ENCODE data around the gene CCL25. TPM values are rescaled to one million over a fixed set of nuclear protein-coding genes. Genes with fewer than 3 reads are reported as not detected.
"Not testable (repeated sequence)": the region's sequence is repeated elsewhere in the genome, so short reads cannot be mapped to it uniquely, and the experiment has no call there.

CCL25 gene
- total RNA-seq, 4 donors from 2014 or later: not detected

DNA sequence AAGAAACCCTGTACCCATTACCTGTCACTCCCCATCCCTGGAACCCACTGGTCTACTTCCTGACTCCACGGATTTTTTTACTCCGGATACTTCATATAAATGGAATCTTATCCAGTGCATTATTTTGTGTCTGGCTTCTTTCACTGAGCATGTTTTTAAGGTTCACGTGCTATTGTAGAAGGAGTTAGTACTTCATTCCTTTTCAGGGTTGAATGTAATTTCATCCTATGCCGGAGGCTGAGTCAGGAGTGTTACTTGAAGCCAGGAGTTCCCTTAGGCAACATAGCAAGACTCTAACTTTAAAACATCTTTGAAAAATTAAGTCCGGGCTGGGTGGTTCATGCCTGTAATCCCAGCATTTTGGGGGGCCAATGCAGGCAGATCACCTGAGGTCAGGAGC lies 29.2 kb upstream of the CCL25 start:
- no peaks in the 10 kb centered on the region for H3K27me3 ChIP-seq
- 79 to 89% methylated on average over 3 to 5 of the region's 5 CpGs for WGBS, 2 donors (ENCODE audit: low coverage in 1 of 2)
- H3K36me3 ChIP-seq: no peaks in the 10 kb centered on the region
- intact Hi-C loops (cut with DNase I; ENCODE audit: low total_unique reads): loop anchor here (5.0 kb wide), 1 partner anchor 706 kb away; no protein-coding TSS in a partner anchor
- no peaks in the 10 kb centered on the region for H3K4me1 ChIP-seq
- DNase-seq: no peak
- TF ChIP-seq, protein P1, sequence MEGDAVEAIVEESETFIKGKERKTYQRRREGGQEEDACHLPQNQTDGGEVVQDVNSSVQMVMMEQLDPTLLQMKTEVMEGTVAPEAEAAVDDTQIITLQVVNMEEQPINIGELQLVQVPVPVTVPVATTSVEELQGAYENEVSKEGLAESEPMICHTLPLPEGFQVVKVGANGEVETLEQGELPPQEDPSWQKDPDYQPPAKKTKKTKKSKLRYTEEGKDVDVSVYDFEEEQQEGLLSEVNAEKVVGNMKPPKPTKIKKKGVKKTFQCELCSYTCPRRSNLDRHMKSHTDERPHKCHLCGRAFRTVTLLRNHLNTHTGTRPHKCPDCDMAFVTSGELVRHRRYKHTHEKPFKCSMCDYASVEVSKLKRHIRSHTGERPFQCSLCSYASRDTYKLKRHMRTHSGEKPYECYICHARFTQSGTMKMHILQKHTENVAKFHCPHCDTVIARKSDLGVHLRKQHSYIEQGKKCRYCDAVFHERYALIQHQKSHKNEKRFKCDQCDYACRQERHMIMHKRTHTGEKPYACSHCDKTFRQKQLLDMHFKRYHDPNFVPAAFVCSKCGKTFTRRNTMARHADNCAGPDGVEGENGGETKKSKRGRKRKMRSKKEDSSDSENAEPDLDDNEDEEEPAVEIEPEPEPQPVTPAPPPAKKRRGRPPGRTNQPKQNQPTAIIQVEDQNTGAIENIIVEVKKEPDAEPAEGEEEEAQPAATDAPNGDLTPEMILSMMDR (IDR thresholded peaks at IDR 0.05): no peak
- TF ChIP-seq POLR2A (IDR thresholded peaks at IDR 0.05) (no peak), EP300 (IDR thresholded peaks at IDR 0.05; ENCODE audit: low read depth) (no peak), POLR2AphosphoS5 (IDR thresholded peaks at IDR 0.05) (no peak)
- H3K4me3 ChIP-seq: no peak overlapping the region
- H3K9me3 ChIP-seq: no peaks in the 10 kb centered on the region
- in situ Hi-C loops (cut with MboI; ENCODE audit: low pct_ligation_motif_present in 1 of 4, low pct_unique_long_range_greater_than_20kb in 1 of 4, low sequenced_read_pairs in 3 of 4): no loop called here
- H3K27ac ChIP-seq: no peak overlapping the region

DNA sequence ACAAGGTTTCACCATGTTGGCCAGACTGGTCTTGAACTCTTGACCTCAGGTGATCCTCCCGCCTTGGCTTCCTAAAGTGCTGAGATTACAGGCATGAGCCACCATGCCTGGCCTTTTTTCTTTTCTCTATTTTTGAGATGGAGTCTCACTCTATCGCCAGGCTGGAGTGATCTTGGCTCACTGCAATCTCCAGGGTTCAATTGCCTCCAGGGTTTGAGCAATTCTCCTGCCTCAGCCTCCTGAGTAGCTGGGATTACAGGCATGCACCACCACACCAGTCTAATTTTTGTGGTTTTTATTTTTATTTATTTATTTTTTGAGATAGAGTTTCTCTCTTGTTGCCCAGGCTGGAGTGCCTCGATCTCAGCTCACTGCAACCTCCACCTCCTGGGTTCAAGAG lies 28.3 kb upstream of the CCL25 start:
- 92 to 99% methylated on average over 2 to 3 of the region's 3 CpGs for WGBS, 2 donors (ENCODE audit: low coverage in 1 of 2)

GRCh38 chr19:8025316-8025715 lies 27.2 kb upstream of the CCL25 start:
- no peaks in the 10 kb centered on the region for H3K36me3 ChIP-seq
- no peak for DNase-seq
- H3K27ac ChIP-seq: no peak overlapping the region
- in situ Hi-C loops (cut with MboI; ENCODE audit: low pct_ligation_motif_present in 1 of 4, low pct_unique_long_range_greater_than_20kb in 1 of 4, low sequenced_read_pairs in 3 of 4): no loop called here
- intact Hi-C loops (cut with DNase I; ENCODE audit: low total_unique reads): no loop called here
- H3K4me3 ChIP-seq: no peak overlapping the region
- TF ChIP-seq, protein P1 (IDR thresholded peaks at IDR 0.05): no peak
- no peak for TF ChIP-seq POLR2A (IDR thresholded peaks at IDR 0.05)
- no peak for TF ChIP-seq EP300 (IDR thresholded peaks at IDR 0.05; ENCODE audit: low read depth)
- no peak for TF ChIP-seq POLR2AphosphoS5 (IDR thresholded peaks at IDR 0.05)
- H3K9me3 ChIP-seq: no peaks in the 10 kb centered on the region
- WGBS, 2 donors (ENCODE audit: low coverage in 1 of 2): 65 to 67% methylated on average over 4 to 5 of the region's 5 CpGs
- H3K4me1 ChIP-seq: no peaks in the 10 kb centered on the region
- no peaks in the 10 kb centered on the region for H3K27me3 ChIP-seq

More for the DNA sequence above, 28.3 kb upstream of the CCL25 start:
- H3K27me3 ChIP-seq; H3K4me3 ChIP-seq; H3K9me3 ChIP-seq; in situ Hi-C loops (cut with MboI; ENCODE audit: low pct_ligation_motif_present in 1 of 4, low pct_unique_long_range_greater_than_20kb in 1 of 4, low sequenced_read_pairs in 3 of 4); H3K36me3 ChIP-seq; H3K27ac ChIP-seq; DNase-seq; H3K4me1 ChIP-seq: not testable (repeated sequence)
- intact Hi-C loops (cut with DNase I; ENCODE audit: low total_unique reads): loop anchor here (5.0 kb wide), 1 partner anchor 707 kb away; no protein-coding TSS in a partner anchor

GRCh38 chr19:8028951-8029491 lies 23.5 kb upstream of the CCL25 start:
- no peak for DNase-seq
- 40 to 45% methylated on average over 1 to 12 of the region's 12 CpGs for WGBS, 2 donors (ENCODE audit: low coverage in 1 of 2)
- H3K36me3 ChIP-seq: no peaks in the 10 kb centered on the region
- in situ Hi-C loops (cut with MboI; ENCODE audit: low pct_ligation_motif_present in 1 of 4, low pct_unique_long_range_greater_than_20kb in 1 of 4, low sequenced_read_pairs in 3 of 4): no loop called here
- H3K9me3 ChIP-seq: no peaks in the 10 kb centered on the region
- no peak overlapping the region for H3K4me3 ChIP-seq
- intact Hi-C loops (cut with DNase I; ENCODE audit: low total_unique reads): no loop called here
- no peaks in the 10 kb centered on the region for H3K27me3 ChIP-seq
- H3K4me1 ChIP-seq: no peaks in the 10 kb centered on the region
- H3K27ac ChIP-seq: no peak overlapping the region
- TF ChIP-seq POLR2AphosphoS5 (IDR thresholded peaks at IDR 0.05) (no peak), POLR2A (IDR thresholded peaks at IDR 0.05) (no peak), EP300 (IDR thresholded peaks at IDR 0.05; ENCODE audit: low read depth) (no peak)
- TF ChIP-seq, protein P1 (IDR thresholded peaks at IDR 0.05): no peak

DNA sequence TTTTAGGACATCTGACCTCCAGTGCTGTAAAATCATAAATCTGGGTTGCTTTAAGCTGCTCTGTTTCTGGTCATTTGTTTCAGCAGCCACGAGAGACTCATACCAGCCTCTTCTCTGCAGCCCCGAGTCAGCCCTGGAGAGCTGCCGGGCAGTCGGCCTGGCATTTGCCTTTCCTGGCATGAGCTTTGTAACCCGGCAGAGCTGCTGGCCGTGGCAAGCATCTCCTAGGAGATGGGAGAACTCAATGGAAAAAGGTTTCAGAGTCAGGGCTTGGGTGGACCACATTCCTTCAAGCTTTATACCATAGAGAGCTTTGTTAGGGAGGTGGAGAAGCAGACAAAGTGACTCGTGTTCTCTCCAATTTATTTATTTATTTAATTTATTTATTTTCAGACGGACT lies 21.6 kb upstream of the CCL25 start:
- H3K9me3 ChIP-seq: no peaks in the 10 kb centered on the region
- H3K27me3 ChIP-seq: no peaks in the 10 kb centered on the region
- in situ Hi-C loops (cut with MboI; ENCODE audit: low pct_ligation_motif_present in 1 of 4, low pct_unique_long_range_greater_than_20kb in 1 of 4, low sequenced_read_pairs in 3 of 4) (no loop called here), intact Hi-C loops (cut with DNase I; ENCODE audit: low total_unique reads) (no loop called here)
- H3K27ac ChIP-seq: no peak overlapping the region
- no peaks in the 10 kb centered on the region for H3K36me3 ChIP-seq
- H3K4me3 ChIP-seq: no peak overlapping the region
- TF ChIP-seq POLR2A (IDR thresholded peaks at IDR 0.05) (no peak), POLR2AphosphoS5 (IDR thresholded peaks at IDR 0.05) (no peak), EP300 (IDR thresholded peaks at IDR 0.05; ENCODE audit: low read depth) (no peak)
- TF ChIP-seq, protein P1 (IDR thresholded peaks at IDR 0.05): no peak
- H3K4me1 ChIP-seq: no peaks in the 10 kb centered on the region
- WGBS, 2 donors (ENCODE audit: low coverage in 1 of 2): 67% methylated on average over 8 of the region's 8 CpGs; no CpG with 5 or more reads in 1 of the 2 donors
- DNase-seq: no peak

DNA sequence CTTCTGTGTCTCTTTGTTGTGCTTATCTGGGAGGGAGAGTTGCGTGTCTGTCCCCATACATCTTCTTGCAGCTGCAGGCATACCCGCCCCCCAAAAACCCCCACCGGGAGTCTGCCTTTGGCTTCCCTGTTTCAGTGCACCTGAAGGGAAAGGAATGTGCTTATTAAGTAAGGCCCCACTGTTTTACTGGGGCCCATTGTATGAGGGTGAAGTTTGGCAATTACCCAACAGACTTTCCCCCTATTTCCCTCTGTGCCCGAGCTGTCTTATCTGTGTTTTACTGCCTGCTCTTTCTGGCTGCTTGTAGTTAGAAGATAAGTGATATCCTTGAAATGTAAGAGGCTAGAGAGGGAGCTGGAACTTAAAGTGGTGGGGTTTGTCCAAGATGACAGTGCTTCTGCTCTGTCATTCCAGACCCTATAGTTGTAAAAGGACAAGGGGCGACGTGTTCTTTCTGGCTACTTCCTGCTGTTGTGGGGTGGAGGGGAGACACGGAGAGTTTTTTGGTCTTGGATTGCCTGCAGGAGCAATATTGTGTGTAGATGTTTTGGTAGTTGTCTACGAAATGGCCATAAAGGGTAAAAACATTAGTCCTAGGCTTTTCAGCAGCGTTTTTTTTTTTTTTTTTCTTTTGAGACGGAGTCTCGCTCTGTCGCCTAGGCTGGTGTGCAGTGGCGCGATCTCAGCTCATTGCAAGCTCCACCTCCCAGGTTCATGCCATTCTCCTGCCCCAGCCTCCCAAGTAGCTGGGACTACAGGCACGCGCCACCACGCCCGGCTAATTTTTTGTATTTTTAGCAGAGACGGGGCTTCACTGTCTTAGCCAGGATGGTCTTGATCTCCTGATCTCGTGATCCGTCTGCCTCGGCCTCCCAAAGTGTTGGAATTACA lies 19.0 kb upstream of the CCL25 start:
- WGBS, 2 donors (ENCODE audit: low coverage in 1 of 2): 61 to 75% methylated on average over 6 to 22 of the region's 22 CpGs
- intact Hi-C loops (cut with DNase I; ENCODE audit: low total_unique reads); H3K4me3 ChIP-seq; H3K4me1 ChIP-seq; H3K27ac ChIP-seq; in situ Hi-C loops (cut with MboI; ENCODE audit: low pct_ligation_motif_present in 1 of 4, low pct_unique_long_range_greater_than_20kb in 1 of 4, low sequenced_read_pairs in 3 of 4); H3K36me3 ChIP-seq; DNase-seq; H3K27me3 ChIP-seq; H3K9me3 ChIP-seq: not testable (repeated sequence)

All from transverse colon (tissue), 4 donors.